ENCODE data around the gene DNM3. TPM values are rescaled to one million over a fixed set of nuclear protein-coding genes. Genes with fewer than 3 reads are reported as not detected.

The DNM3 gene
- total RNA-seq, 1 donor from 2014 or later, result 1.1 TPM

- H3K79me2 ChIP-seq (ENCODE audit: low read depth), result no peaks in the 10 kb centered on the region
- peaks cover 3% of the 10 kb centered on the region for H3K4me1 Mint-ChIP-seq
- no peaks in the 10 kb centered on the region for H3K9me3 Mint-ChIP-seq
- H3K27me3 Mint-ChIP-seq (ENCODE audit: insufficient read depth, low read depth), result no peaks in the 10 kb centered on the region
- TF ChIP-seq EZH2 (IDR thresholded peaks at IDR 0.05), result no peak
- TF ChIP-seq EZH2phosphoT487 (IDR thresholded peaks at IDR 0.05), result no peak
- TF ChIP-seq CTCF (IDR thresholded peaks at IDR 0.05), result no peak
- DNase-seq (ENCODE audit: low spot score), result no peak
- H3K36me3 Mint-ChIP-seq, result no peaks in the 10 kb centered on the region
- H3F3A ChIP-seq (ENCODE audit: low read depth), result peaks cover 3% of the 10 kb centered on the region
- no peak overlapping the region for H3K27ac Mint-ChIP-seq
- H3K27ac ChIP-seq, result no peak overlapping the region
- no peak overlapping the region for H2AFZ ChIP-seq (replicated peaks)
- H3K9me3 ChIP-seq (ENCODE audit: low read depth), result no peaks in the 10 kb centered on the region
- H3K9ac ChIP-seq, result no peak overlapping the region
- no peak overlapping the region for H3K4me3 ChIP-seq
- H4K20me1 ChIP-seq (ENCODE audit: low read depth), result no peaks in the 10 kb centered on the region
- no peak overlapping the region for H3K4me3 Mint-ChIP-seq
- no peaks in the 10 kb centered on the region for H3K36me3 ChIP-seq
- no peak overlapping the region for H3K4me2 ChIP-seq
- peaks cover 8% of the 10 kb centered on the region for H3K4me1 ChIP-seq
- H3K27me3 ChIP-seq, result no peaks in the 10 kb centered on the region
These were observed 72.1 kb downstream of the DNM3 start for GRCh38 chr1:171913385-171913784.

- Histone ChIP-seq H3K79me2 (ENCODE audit: low read depth) (no peaks in the 10 kb centered on the region), H3K27ac (no peak overlapping the region), H3K4me2 (no peak overlapping the region), H2AFZ (replicated peaks) (no peak overlapping the region), H3K4me3 (no peak overlapping the region), H3F3A (ENCODE audit: low read depth) (no peaks in the 10 kb centered on the region), H3K9ac (no peak overlapping the region), H3K27me3 (no peaks in the 10 kb centered on the region), H3K36me3 (no peaks in the 10 kb centered on the region), H3K4me1 (peaks cover 2% of the 10 kb centered on the region), H3K9me3 (ENCODE audit: low read depth) (no peaks in the 10 kb centered on the region), H4K20me1 (ENCODE audit: low read depth) (no peaks in the 10 kb centered on the region)
- H3K27me3 Mint-ChIP-seq (ENCODE audit: insufficient read depth, low read depth), result no peaks in the 10 kb centered on the region
- no peak for TF ChIP-seq CTCF (IDR thresholded peaks at IDR 0.05)
- no peak for TF ChIP-seq EZH2phosphoT487 (IDR thresholded peaks at IDR 0.05)
- TF ChIP-seq EZH2 (IDR thresholded peaks at IDR 0.05), result no peak
- H3K4me1 Mint-ChIP-seq, result no peaks in the 10 kb centered on the region
- no peaks in the 10 kb centered on the region for H3K9me3 Mint-ChIP-seq
- H3K4me3 Mint-ChIP-seq, result no peak overlapping the region
- no peak for DNase-seq (ENCODE audit: low spot score)
- no peak overlapping the region for H3K27ac Mint-ChIP-seq
- H3K36me3 Mint-ChIP-seq, result no peaks in the 10 kb centered on the region
These were observed 75.0 kb downstream of the DNM3 start for GRCh38 chr1:171916315-171916771.

- Histone ChIP-seq H3K9me3 (ENCODE audit: low read depth) (no peaks in the 10 kb centered on the region), H3K4me3 (no peak overlapping the region), H3K27ac (no peak overlapping the region), H3K79me2 (ENCODE audit: low read depth) (no peaks in the 10 kb centered on the region), H3K36me3 (no peaks in the 10 kb centered on the region), H3K4me1 (peaks cover 7% of the 10 kb centered on the region), H3K27me3 (no peaks in the 10 kb centered on the region), H3K4me2 (no peak overlapping the region), H4K20me1 (ENCODE audit: low read depth) (no peaks in the 10 kb centered on the region), H3K9ac (no peak overlapping the region), H3F3A (ENCODE audit: low read depth) (no peaks in the 10 kb centered on the region), H2AFZ (replicated peaks) (no peak overlapping the region)
- DNase-seq (ENCODE audit: low spot score), result no peak
- Mint-ChIP-seq H3K9me3 (no peaks in the 10 kb centered on the region), H3K27ac (no peak overlapping the region), H3K36me3 (no peaks in the 10 kb centered on the region), H3K4me3 (no peak overlapping the region), H3K27me3 (ENCODE audit: insufficient read depth, low read depth) (no peaks in the 10 kb centered on the region), H3K4me1 (peaks cover 9% of the 10 kb centered on the region)
- no peak for TF ChIP-seq CTCF (IDR thresholded peaks at IDR 0.05)
- no peak for TF ChIP-seq EZH2 (IDR thresholded peaks at IDR 0.05)
- no peak for TF ChIP-seq EZH2phosphoT487 (IDR thresholded peaks at IDR 0.05)
These were observed 76.0 kb downstream of the DNM3 start for GRCh38 chr1:171917331-171917730.

All from neural progenitor cell (in vitro differentiated cells).